ENCODE measurements around the gene IFT74. TPM values are rescaled to one million over a fixed set of nuclear protein-coding genes. Genes with fewer than 3 reads are reported as not detected.

Gene IFT74
- total and polyA plus RNA-seq, 2 donors (not counting 1 experiment from before 2014, with no cell fraction given), result 12.8 to 18.0 TPM

GRCh38 chr9:26945591-26945990 is 10.6 kb upstream of the IFT74 start:
- no peak for DNase-seq (ENCODE audit: low read depth in 2 of 2)
- Histone ChIP-seq H3K79me2 (ENCODE audit: control insufficient read depth, insufficient read depth, low read length) (peaks cover 61% of the 10 kb centered on the region), H3K4me1 (ENCODE audit: control insufficient read depth, extremely low read depth, insufficient read depth, low read length) (no peaks in the 10 kb centered on the region), H3K9ac (ENCODE audit: insufficient read depth, low read length) (peak overlapping the region; percentile 44), H3K27me3 (ENCODE audit: control insufficient read depth, insufficient read depth, low read length) (no peaks in the 10 kb centered on the region), H3K4me2 (ENCODE audit: extremely low read depth, insufficient read depth, low read length) (peak overlapping the region; percentile 95), H2AFZ (ENCODE audit: low read length) (no peak overlapping the region), H4K20me1 (ENCODE audit: control insufficient read depth, extremely low read depth, insufficient read depth, low read length) (no peaks in the 10 kb centered on the region), H3K9me3 (ENCODE audit: control insufficient read depth, insufficient read depth, low read depth, low read length) (no peaks in the 10 kb centered on the region), H3K27ac (ENCODE audit: insufficient read depth, low read length) (peak overlapping the region; percentile 99), H3K4me3 (replicated peaks in 1 of 4; ENCODE audit: control extremely low read depth in 1 of 4, insufficient read depth in 1 of 4, low read depth in 3 of 4, low read length in 4 of 4) (peak overlapping the region; percentile 88 to 94 (median 90)), H3K36me3 (ENCODE audit: control insufficient read depth, insufficient read depth, low read length) (no peaks in the 10 kb centered on the region)
- TF ChIP-seq, protein P1, sequence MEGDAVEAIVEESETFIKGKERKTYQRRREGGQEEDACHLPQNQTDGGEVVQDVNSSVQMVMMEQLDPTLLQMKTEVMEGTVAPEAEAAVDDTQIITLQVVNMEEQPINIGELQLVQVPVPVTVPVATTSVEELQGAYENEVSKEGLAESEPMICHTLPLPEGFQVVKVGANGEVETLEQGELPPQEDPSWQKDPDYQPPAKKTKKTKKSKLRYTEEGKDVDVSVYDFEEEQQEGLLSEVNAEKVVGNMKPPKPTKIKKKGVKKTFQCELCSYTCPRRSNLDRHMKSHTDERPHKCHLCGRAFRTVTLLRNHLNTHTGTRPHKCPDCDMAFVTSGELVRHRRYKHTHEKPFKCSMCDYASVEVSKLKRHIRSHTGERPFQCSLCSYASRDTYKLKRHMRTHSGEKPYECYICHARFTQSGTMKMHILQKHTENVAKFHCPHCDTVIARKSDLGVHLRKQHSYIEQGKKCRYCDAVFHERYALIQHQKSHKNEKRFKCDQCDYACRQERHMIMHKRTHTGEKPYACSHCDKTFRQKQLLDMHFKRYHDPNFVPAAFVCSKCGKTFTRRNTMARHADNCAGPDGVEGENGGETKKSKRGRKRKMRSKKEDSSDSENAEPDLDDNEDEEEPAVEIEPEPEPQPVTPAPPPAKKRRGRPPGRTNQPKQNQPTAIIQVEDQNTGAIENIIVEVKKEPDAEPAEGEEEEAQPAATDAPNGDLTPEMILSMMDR (conservative IDR thresholded peaks at IDR 0.05 in 1 of 2, IDR thresholded peaks at IDR 0.05 in 1 of 2; ENCODE audit: low read depth in 1 of 2, low read length in 2 of 2), result no peak
- no peak for TF ChIP-seq EZH2 (IDR thresholded peaks at IDR 0.05; ENCODE audit: low read length, missing control alignments)

DNA sequence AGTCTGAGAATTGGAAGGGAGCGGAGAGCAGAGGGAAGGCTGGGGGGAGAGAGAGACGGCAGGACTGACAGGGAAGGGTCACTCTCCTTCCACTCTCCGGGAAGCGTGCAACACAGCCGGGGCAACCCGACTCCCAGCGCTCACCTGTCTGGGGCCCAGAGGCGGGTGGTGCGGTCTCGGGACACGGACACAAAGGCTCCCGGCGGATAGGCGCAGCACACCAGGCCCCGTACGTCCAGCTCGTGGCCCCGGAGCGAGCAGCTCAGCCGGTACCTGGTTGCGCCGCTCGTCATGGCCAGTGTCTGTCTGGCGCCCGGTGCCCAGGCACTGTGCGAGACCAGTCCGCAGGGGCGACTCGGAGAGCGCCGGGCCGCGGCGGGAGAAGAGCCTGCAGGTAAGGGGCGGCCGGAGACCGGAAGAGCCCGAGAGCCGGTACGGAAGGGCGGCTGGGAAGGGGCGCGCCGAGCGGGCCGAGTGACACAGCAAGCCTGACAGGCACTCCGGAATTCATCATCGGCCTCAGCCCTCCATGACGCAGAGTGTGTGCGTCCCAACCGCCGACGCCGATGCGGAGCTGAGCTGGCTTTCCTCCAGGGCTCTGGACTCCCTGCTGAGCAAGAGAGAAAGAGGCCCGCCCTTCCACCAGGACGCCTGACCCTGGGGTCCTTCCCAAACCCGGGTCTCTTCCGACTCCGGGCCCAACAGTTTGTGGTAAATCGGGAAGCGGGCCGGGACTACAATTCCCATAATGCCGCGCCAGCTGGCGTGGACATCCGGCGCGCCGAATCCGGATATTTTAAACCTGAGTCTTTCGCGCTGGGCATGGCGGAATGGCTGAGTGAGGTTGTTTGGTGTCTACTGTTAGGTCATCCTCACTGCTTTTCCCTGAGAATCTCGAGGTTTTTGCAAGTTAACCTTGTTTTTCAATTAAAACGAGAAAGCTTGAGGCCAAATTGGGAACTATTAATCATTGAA is 9.2 kb upstream of the IFT74 start, which contains the start of gene PLAA:
Gene PLAA (minus strand): TSS at position 490 of the 975 bp plus-strand sequence. CDS start 197 bp downstream, at position 293.
- Histone ChIP-seq H3K4me1 (ENCODE audit: control insufficient read depth, extremely low read depth, insufficient read depth, low read length) (no peaks in the 10 kb centered on the region), H2AFZ (ENCODE audit: low read length) (peak within 1 kb of the TSS; percentile 88), H3K27me3 (ENCODE audit: control insufficient read depth, insufficient read depth, low read length) (no peaks in the 10 kb centered on the region), H3K79me2 (ENCODE audit: control insufficient read depth, insufficient read depth, low read length) (peaks cover 47% of the 10 kb centered on the region), H3K4me3 (replicated peaks in 1 of 4; ENCODE audit: control extremely low read depth in 1 of 4, insufficient read depth in 1 of 4, low read depth in 3 of 4, low read length in 4 of 4) (peak within 1 kb of the TSS; percentile 88 to 94 (median 90)), H3K36me3 (ENCODE audit: control insufficient read depth, insufficient read depth, low read length) (no peaks in the 10 kb centered on the region), H3K9ac (ENCODE audit: insufficient read depth, low read length) (peak within 1 kb of the TSS; percentile 98), H3K27ac (ENCODE audit: insufficient read depth, low read length) (peak within 1 kb of the TSS; percentile 99), H3K9me3 (ENCODE audit: control insufficient read depth, insufficient read depth, low read depth, low read length) (no peaks in the 10 kb centered on the region), H4K20me1 (ENCODE audit: control insufficient read depth, extremely low read depth, insufficient read depth, low read length) (no peaks in the 10 kb centered on the region), H3K4me2 (ENCODE audit: extremely low read depth, insufficient read depth, low read length) (peak within 1 kb of the TSS; percentile 95)
- TF ChIP-seq, protein P1 (conservative IDR thresholded peaks at IDR 0.05 in 1 of 2, IDR thresholded peaks at IDR 0.05 in 1 of 2; ENCODE audit: low read depth in 1 of 2, low read length in 2 of 2), result no peak
- no peak for TF ChIP-seq EZH2 (IDR thresholded peaks at IDR 0.05; ENCODE audit: low read length, missing control alignments)
- DNase-seq (ENCODE audit: low read depth in 2 of 2), result peak; percentile 92

GRCh38 chr9:26947736-26948135 is 8.5 kb upstream of the IFT74 start:
- peaks cover 41% of the 10 kb centered on the region for H3K79me2 ChIP-seq (ENCODE audit: control insufficient read depth, insufficient read depth, low read length)
- TF ChIP-seq, protein P1 (conservative IDR thresholded peaks at IDR 0.05 in 1 of 2, IDR thresholded peaks at IDR 0.05 in 1 of 2; ENCODE audit: low read depth in 1 of 2, low read length in 2 of 2), result no peak
- TF ChIP-seq EZH2 (IDR thresholded peaks at IDR 0.05; ENCODE audit: low read length, missing control alignments), result no peak
- H3K27ac ChIP-seq (ENCODE audit: insufficient read depth, low read length), result peak overlapping the region; percentile 99
- peak overlapping the region; percentile 88 for H2AFZ ChIP-seq (ENCODE audit: low read length)
- H3K27me3 ChIP-seq (ENCODE audit: control insufficient read depth, insufficient read depth, low read length), result no peaks in the 10 kb centered on the region
- H3K9me3 ChIP-seq (ENCODE audit: control insufficient read depth, insufficient read depth, low read depth, low read length), result no peaks in the 10 kb centered on the region
- H3K9ac ChIP-seq (ENCODE audit: insufficient read depth, low read length), result peak overlapping the region; percentile 98
- H3K36me3 ChIP-seq (ENCODE audit: control insufficient read depth, insufficient read depth, low read length), result no peaks in the 10 kb centered on the region
- H3K4me2 ChIP-seq (ENCODE audit: extremely low read depth, insufficient read depth, low read length), result peak overlapping the region; percentile 16
- H3K4me1 ChIP-seq (ENCODE audit: control insufficient read depth, extremely low read depth, insufficient read depth, low read length), result no peaks in the 10 kb centered on the region
- no peaks in the 10 kb centered on the region for H4K20me1 ChIP-seq (ENCODE audit: control insufficient read depth, extremely low read depth, insufficient read depth, low read length)
- peak overlapping the region; percentile 88 to 94 (median 90) for H3K4me3 ChIP-seq (replicated peaks in 1 of 4; ENCODE audit: control extremely low read depth in 1 of 4, insufficient read depth in 1 of 4, low read depth in 3 of 4, low read length in 4 of 4)
- peak in 1 of 2 donors; percentile 26 for DNase-seq (ENCODE audit: low read depth in 2 of 2)
